ENCODE data around the gene CTTNBP2NL.

- no peak for TF ChIP-seq YY1 (IDR thresholded peaks at IDR 0.05; ENCODE audit: insufficient read depth, insufficient read length)
- no peak for TF ChIP-seq SUZ12 (IDR thresholded peaks at IDR 0.05; ENCODE audit: extremely low read depth, insufficient read depth, insufficient read length)
- no peak for TF ChIP-seq ZNF274 (IDR thresholded peaks at IDR 0.05; ENCODE audit: low read depth, low read length)
Measured at GRCh38 chr1:112462953-112463279, 66.9 kb downstream of the CTTNBP2NL start.
